NCI-H345 treated with DMSO at 0.1 percent for 48 hours (cell line): ENCODE measurements around the gene NDST4.
A peak's percentile ranks its signal among the peaks of the same experiment; 100 is the strongest.

Experiments
- DNase-seq: peaks from one replicate; lab custom pipeline; 2025; ENCODE audit not compliant: unreplicated experiment; lab: John Stamatoyannopoulos, UW

The NDST4 gene

GRCh38 chr4:114921191-114921590, 192.2 kb downstream of the NDST4 start:
- DNase-seq = no peak

GRCh38 chr4:114911111-114911510, 202.3 kb downstream of the NDST4 start:
- DNase-seq = no peak

DNA sequence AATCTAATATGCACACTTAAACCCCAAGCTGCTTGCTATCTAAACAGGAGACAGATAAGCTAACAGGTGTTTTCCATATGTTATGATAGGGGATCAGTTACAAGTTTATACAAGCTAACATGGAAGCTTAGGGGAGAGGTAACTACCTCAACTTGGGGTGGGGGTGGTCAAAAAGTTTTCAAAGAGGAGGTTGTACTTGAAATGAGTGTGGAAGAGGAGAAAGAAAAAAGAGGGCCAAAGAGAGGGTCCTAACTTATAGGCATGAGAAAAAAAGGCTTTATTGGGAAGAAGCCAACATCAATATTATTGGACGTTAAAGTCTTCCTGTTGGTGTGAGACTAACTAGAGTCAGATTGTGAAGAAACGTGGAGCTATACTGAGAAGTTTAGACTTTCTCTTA, 205.9 kb downstream of the NDST4 start:
- no peak for DNase-seq

- no peak for DNase-seq
Measured at GRCh38 chr4:114905017-114905416, 208.4 kb downstream of the NDST4 start.

- no peak for DNase-seq
Measured at GRCh38 chr4:114900934-114901333, 212.5 kb downstream of the NDST4 start.

DNA sequence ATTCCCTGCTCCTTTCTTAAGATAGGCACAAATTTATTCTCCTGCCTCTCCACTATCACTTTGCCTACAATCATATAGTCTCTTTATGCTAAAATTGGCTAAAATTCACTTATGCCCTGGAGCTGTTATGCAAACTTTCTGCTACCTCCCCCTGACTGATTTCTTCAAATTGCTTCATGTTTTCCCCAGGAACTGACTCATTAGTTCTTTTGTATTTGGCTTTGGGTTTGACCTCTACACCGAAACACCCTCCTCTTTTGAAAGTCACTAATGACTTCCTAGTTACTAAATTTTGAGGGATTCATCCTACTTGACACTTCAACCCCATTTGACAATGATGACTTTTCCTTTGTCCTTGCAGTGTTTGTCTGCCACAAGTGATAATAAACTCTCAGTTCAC, 222.6 kb downstream of the NDST4 start:
- DNase-seq = no peak

DNA sequence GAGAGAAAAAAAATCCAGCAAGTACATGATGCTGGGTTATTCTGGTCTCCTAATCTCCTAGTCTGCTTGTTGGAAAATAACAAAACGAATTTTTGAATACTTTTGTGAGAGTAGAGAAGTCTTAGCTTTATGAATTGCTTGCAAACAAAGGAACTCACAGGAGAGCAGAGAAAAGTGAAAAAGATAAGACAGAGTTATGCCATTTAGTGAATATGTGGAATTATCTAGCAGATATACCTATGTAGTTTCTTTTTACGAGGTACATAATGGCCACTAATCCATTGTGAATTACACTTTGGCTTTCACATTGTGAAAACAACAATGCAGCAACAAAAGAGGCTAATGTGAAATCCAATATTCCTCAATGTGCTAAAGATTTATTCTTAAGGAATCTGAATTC, 226.7 kb downstream of the NDST4 start:
- DNase-seq = no peak

GRCh38 chr4:114883641-114884040, 229.8 kb downstream of the NDST4 start:
- DNase-seq = no peak

DNA sequence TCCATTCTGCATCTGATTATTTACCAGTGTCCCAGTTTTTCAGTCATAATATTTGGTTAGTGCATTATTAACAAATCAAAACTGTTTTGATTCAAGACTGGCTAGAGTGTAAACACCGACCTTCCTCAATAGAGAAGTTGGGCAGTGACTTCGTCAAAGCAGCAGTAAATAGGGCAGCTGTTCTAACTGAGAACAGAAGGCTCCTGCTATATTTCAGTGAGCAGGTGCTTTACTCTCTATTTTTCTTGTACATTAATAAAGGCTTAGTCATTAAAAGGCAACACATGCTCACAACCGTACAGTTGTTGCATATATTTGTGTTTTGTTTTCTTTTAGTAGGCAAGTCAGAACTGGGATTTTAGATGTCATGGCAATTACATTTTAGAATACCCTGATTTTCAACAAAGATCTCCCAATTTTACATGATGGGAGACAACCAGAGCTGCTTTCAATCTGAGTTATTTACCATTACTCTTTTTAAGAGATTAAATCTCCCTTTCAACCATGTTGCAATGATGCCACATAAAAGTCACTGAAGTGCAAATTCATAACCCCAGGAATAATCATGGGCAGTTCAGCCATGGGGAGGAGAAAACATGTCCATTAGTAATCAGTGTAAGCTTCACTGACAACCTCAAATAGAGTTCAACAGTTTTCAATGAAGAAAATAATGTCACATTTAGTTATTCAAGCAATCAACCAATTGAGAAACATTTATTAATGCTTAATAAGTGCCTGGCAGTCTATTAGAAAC, 233.3 kb downstream of the NDST4 start:
- DNase-seq = peak; percentile 12

GRCh38 chr4:114875630-114876029, 237.8 kb downstream of the NDST4 start:
- DNase-seq = no peak

DNA sequence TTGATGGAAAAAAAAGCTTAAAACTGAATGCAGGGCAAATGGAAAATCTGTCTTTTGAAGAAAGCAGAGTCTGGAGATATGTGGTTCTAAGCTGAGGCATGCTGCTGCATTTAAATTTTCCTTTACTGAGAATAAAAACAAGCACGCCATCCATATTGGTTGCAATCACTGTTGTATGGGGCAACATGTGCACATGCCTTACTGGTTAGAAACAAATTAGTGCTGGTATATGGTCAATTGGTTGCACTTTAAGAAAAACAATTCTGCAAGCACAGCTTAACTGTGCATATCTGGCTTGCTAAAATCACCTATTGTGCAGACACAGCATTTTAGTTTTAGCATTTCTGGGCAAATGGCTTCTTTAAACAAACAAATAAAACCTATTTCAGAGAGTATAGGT, 239.1 kb downstream of the NDST4 start:
- no peak for DNase-seq

DNA sequence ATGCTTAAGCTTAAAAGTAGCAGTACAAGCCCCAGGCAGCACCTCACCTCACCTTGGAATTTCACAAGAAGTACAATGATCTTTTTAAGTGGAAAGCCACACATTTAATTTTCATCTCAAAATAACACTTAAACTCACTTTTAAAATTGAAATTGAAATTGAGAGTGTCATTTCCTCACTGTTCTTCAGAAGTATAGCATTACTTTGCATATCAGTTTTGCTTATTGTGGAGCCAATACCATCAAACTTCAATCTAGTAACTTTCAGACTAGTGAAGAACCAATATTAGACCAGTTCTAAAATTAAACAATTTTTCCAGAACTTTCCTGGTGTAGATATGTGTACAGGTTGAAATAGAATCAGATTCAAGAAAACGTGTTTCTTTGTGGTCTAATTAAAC, 242.4 kb downstream of the NDST4 start:
- no peak for DNase-seq

- DNase-seq = no peak
Measured at GRCh38 chr4:114866901-114867670, 246.3 kb downstream of the NDST4 start.

GRCh38 chr4:114864060-114864459, 249.4 kb downstream of the NDST4 start:
- no peak for DNase-seq

- DNase-seq = no peak
Measured at GRCh38 chr4:114860786-114861185, 252.6 kb downstream of the NDST4 start.

DNA sequence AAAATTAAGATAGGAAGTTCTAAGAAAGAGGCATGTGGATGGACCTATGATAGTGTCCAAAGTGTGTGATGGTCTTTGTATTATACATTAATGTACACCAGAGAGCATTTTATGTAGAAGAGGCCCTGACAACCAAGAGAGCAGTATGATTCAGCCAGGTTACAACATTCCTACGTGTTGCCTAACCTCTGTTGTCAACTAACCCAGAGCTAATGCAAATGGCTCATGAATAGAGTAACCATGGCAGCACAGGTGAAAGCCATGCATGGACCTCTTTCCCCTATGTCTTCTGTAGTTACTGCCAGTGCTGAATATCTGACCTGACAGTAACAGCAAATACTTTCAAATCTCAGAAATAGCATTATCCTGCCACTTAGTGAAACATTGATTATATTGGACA, 255.6 kb downstream of the NDST4 start:
- DNase-seq = no peak

- no peak for DNase-seq
Measured at GRCh38 chr4:114839986-114840385, 273.4 kb downstream of the NDST4 start.

GRCh38 chr4:114830628-114831027, 282.8 kb downstream of the NDST4 start:
- no peak for DNase-seq

DNA sequence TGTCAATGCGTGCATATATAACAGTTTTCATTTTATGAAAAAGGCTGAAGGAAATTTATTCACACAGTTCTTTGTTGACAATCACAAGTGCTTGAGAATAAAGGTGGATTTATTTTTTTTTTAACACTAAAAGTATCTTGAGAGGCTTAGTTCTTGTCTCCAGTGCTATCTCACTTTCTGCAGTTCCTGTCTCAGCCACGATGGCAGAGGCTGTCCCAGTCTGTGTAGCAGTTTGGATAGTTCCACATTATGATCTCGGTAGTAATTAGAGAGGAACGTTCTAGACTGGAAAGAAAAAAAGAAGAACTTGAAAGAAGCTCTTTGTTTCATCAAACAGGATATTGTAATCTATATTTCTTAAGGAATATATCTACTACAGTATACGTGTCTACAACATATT, 285.8 kb downstream of the NDST4 start:
- no peak for DNase-seq

- DNase-seq = no peak
Measured at GRCh38 chr4:114815760-114816159, 297.7 kb downstream of the NDST4 start.

- no peak for DNase-seq
Measured at GRCh38 chr4:114813961-114814360, 299.5 kb downstream of the NDST4 start.

DNA sequence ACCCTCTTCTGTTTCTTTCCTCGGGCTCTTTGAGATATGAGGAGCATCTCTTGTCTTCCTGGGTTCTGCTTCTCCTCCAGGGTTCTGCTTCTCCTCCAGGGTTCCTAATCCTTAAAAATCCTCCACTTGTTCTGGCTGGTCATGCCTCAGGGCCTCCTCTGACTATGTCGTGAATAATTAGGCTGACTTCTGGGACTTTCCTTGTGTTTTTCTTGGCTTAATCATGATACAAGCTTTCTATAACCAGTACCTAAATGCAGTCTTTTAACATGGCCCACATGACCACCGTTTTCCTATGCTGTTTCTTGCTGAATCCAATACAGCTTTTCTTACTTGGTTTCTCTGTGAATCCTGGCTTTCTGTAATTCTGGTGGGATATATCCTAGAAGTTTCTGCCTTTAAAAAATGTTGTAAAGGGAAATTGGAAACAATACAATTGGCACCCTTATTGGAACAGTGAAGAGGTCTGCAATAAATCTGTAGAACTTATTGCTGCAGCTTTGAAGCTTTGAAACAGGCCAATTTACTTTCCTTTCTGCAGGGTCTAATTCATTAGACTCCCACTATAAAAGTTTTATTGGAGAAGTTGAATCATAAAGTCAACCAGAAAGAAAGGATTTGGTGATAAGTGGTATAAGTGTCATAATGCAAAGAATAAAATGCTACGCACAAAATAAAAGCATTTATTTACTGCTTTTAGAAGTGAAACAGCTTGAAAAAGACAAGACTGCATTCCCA, 301.7 kb downstream of the NDST4 start:
- no peak for DNase-seq
